Measurements from ENCODE around the gene CFTR. TPM values are rescaled to one million over a fixed set of nuclear protein-coding genes. Genes with fewer than 3 reads are reported as not detected.

The CFTR gene
- polyA plus RNA-seq, 1 donor (not counting 4 experiments of a cell fraction or from before 2014, with no cell fraction given): not detected

DNA sequence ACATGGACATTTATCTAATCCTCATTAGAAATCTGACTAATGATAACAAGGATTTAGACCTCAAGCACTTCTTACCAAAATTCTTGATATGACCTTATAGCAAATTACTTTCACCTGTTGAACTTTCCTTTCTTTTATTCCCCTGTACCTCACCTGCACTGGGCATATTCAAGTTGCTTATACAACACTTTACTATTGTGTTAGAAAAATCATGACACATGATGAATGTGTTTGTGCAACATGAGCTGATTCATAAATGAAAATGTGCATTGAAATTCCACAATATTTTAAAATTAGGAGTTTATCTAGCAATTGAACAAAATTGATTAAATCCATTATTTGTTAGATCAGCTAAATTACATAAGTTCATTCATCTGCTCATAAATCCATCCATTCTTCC is 160.6 kb downstream of the CFTR start:
- Histone ChIP-seq H3K4me1 (ENCODE audit: control insufficient read depth, extremely low read depth, insufficient read depth, low read length) (peaks cover 3% of the 10 kb centered on the region), H3K9me1 (ENCODE audit: control insufficient read depth, extremely low read depth, insufficient read depth, low read length) (no peaks in the 10 kb centered on the region), H2AFZ (ENCODE audit: control insufficient read depth, low read length) (no peak overlapping the region), H3K79me2 (ENCODE audit: control insufficient read depth, insufficient read depth, low read length) (no peaks in the 10 kb centered on the region), H3K9me3 (ENCODE audit: control insufficient read depth, low read depth, low read length) (no peaks in the 10 kb centered on the region), H4K20me1 (ENCODE audit: control insufficient read depth, extremely low read depth, insufficient read depth, low read length) (no peaks in the 10 kb centered on the region), H3K9ac (ENCODE audit: control insufficient read depth, extremely low read depth, insufficient read depth, low read length) (no peak overlapping the region), H3K27me3 (ENCODE audit: control insufficient read depth, extremely low read depth, insufficient read depth, low read length) (no peaks in the 10 kb centered on the region), H3K4me2 (ENCODE audit: control insufficient read depth, extremely low read depth, insufficient read depth, low read depth, low read length) (no peak overlapping the region), H3K27ac (ENCODE audit: control insufficient read depth, insufficient read depth, low read length) (no peak overlapping the region), H3K4me3 (ENCODE audit: control insufficient read depth in 2 of 3, extremely low read depth in 1 of 3, insufficient read depth in 2 of 3, low read depth in 1 of 3, low read length in 3 of 3) (no peak overlapping the region), H3K36me3 (ENCODE audit: control insufficient read depth in 2 of 2, extremely low read depth in 1 of 2, insufficient read depth in 2 of 2, low read length in 2 of 2) (no peaks in the 10 kb centered on the region)
- FAIRE-seq (no peak), DNase-seq (ENCODE audit: low read depth, low spot score) (no peak)
- dilution Hi-C loops (cut with MboI; ENCODE audit: extremely low pct_ligation_motif_present, low sequenced_read_pairs): no loop called here
- TF ChIP-seq EZH2 (IDR thresholded peaks at IDR 0.05; ENCODE audit: low read length): no peak
- TF ChIP-seq CTCF (optimal IDR thresholded peaks at IDR 0.05 in 1 of 3, IDR thresholded peaks at IDR 0.05 in 1 of 3, conservative IDR thresholded peaks at IDR 0.05 in 1 of 3; ENCODE audit: extremely low read depth in 1 of 3, insufficient read depth in 2 of 3, low read length in 3 of 3): no peak

DNA sequence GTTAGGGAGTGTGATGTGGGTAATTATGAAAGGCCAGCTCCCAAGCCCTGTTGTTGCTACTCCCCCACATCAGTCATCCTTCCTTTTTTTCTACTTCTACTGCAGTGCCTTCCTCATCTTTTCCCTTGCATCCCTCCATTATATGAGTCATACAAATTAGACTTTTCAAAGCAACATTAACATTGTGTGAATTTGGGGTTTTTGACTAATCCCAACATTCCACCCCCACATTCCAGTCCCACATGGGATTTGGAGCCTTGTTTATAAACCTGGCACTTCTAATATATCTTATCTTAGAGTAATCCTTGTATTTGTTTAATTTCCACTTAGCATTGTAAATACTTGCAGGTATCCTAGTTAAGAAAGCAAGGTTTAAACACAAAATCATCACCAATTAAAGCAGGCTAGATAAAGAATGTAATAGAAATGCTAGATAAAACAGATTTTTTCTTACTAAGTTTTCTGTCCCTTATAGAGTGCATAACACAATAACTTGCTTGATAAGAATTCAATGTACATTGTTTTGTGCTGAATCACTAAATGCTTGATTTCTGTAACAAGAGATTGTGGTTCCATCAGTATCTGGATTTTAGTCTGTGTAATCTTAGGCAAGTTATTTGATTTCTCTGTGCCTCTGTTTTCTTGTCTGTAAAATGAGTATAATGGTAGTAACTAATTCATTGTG is 165.8 kb downstream of the CFTR start:
- Histone ChIP-seq H3K4me3 (ENCODE audit: control insufficient read depth in 2 of 3, extremely low read depth in 1 of 3, insufficient read depth in 2 of 3, low read depth in 1 of 3, low read length in 3 of 3) (no peak overlapping the region), H4K20me1 (ENCODE audit: control insufficient read depth, extremely low read depth, insufficient read depth, low read length) (no peaks in the 10 kb centered on the region), H3K9me3 (ENCODE audit: control insufficient read depth, low read depth, low read length) (no peaks in the 10 kb centered on the region), H3K27me3 (ENCODE audit: control insufficient read depth, extremely low read depth, insufficient read depth, low read length) (no peaks in the 10 kb centered on the region), H3K27ac (ENCODE audit: control insufficient read depth, insufficient read depth, low read length) (no peak overlapping the region), H3K9ac (ENCODE audit: control insufficient read depth, extremely low read depth, insufficient read depth, low read length) (no peak overlapping the region), H3K79me2 (ENCODE audit: control insufficient read depth, insufficient read depth, low read length) (no peaks in the 10 kb centered on the region), H3K4me1 (ENCODE audit: control insufficient read depth, extremely low read depth, insufficient read depth, low read length) (peaks cover 7% of the 10 kb centered on the region), H3K36me3 (ENCODE audit: control insufficient read depth in 2 of 2, extremely low read depth in 1 of 2, insufficient read depth in 2 of 2, low read length in 2 of 2) (no peaks in the 10 kb centered on the region), H3K9me1 (ENCODE audit: control insufficient read depth, extremely low read depth, insufficient read depth, low read length) (no peaks in the 10 kb centered on the region), H2AFZ (ENCODE audit: control insufficient read depth, low read length) (no peak overlapping the region), H3K4me2 (ENCODE audit: control insufficient read depth, extremely low read depth, insufficient read depth, low read depth, low read length) (no peak overlapping the region)
- peak; percentile 34 for FAIRE-seq
- dilution Hi-C loops (cut with MboI; ENCODE audit: extremely low pct_ligation_motif_present, low sequenced_read_pairs): no loop called here
- TF ChIP-seq CTCF (optimal IDR thresholded peaks at IDR 0.05 in 1 of 3, IDR thresholded peaks at IDR 0.05 in 1 of 3, conservative IDR thresholded peaks at IDR 0.05 in 1 of 3; ENCODE audit: extremely low read depth in 1 of 3, insufficient read depth in 2 of 3, low read length in 3 of 3) (no peak), EZH2 (IDR thresholded peaks at IDR 0.05; ENCODE audit: low read length) (no peak)
- peak; percentile 15 for DNase-seq (ENCODE audit: low read depth, low spot score)

Data from keratinocyte (primary cell).